ENCODE measurements around the gene MKS1. TPM values are rescaled to one million over a fixed set of nuclear protein-coding genes. Genes with fewer than 3 reads are reported as not detected.

Gene MKS1
- total and polyA plus RNA-seq, 2 experiments from 2014 or later, result 14.0 to 17.4 TPM

GRCh38 chr17:58204796-58205195, 14.3 kb downstream of the MKS1 start:
- Mint-ChIP-seq H3K27me3 (ENCODE audit: insufficient read depth, low read depth, poor library complexity) (peaks cover 10% of the 10 kb centered on the region), H3K27ac (no peak overlapping the region), H3K4me1 (no peaks in the 10 kb centered on the region; the same call in 2 of the 3 replicates), H3K4me3 (no peak overlapping the region), H3K9me3 (no peaks in the 10 kb centered on the region), H3K36me3 (ENCODE audit: low read depth) (peaks cover 8% of the 10 kb centered on the region)
- H3K4me1 ChIP-seq (ENCODE audit: insufficient read depth), result no peaks in the 10 kb centered on the region
- H3K79me2 ChIP-seq (replicated peaks; ENCODE audit: insufficient read depth), result no peaks in the 10 kb centered on the region
- DNase-seq (ENCODE audit: low spot score) (no peak), ATAC-seq (no peak)
- no peaks in the 10 kb centered on the region for H3K9me2 ChIP-seq (ENCODE audit: insufficient read depth)
- H3F3A ChIP-seq (replicated peaks; ENCODE audit: low read depth), result no peaks in the 10 kb centered on the region
- H3K4me2 ChIP-seq, result no peak overlapping the region
- no peak for TF ChIP-seq NANOG (IDR thresholded peaks at IDR 0.05; ENCODE audit: borderline replicate concordance)
- no peak for TF ChIP-seq EZH2 (IDR thresholded peaks at IDR 0.05; ENCODE audit: low read depth, unreplicated experiment)
- TF ChIP-seq ZNF114 (CRISPR knock-in tag; IDR thresholded peaks at IDR 0.05), result no peak
- TF ChIP-seq STAT1 (IDR thresholded peaks at IDR 0.05; ENCODE audit: unreplicated experiment), result no peak
- TF ChIP-seq, protein P1, sequence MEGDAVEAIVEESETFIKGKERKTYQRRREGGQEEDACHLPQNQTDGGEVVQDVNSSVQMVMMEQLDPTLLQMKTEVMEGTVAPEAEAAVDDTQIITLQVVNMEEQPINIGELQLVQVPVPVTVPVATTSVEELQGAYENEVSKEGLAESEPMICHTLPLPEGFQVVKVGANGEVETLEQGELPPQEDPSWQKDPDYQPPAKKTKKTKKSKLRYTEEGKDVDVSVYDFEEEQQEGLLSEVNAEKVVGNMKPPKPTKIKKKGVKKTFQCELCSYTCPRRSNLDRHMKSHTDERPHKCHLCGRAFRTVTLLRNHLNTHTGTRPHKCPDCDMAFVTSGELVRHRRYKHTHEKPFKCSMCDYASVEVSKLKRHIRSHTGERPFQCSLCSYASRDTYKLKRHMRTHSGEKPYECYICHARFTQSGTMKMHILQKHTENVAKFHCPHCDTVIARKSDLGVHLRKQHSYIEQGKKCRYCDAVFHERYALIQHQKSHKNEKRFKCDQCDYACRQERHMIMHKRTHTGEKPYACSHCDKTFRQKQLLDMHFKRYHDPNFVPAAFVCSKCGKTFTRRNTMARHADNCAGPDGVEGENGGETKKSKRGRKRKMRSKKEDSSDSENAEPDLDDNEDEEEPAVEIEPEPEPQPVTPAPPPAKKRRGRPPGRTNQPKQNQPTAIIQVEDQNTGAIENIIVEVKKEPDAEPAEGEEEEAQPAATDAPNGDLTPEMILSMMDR (conservative IDR thresholded peaks at IDR 0.05; ENCODE audit: low read depth in 2 of 2), result no peak
- TF ChIP-seq ZNF331 (CRISPR knock-in tag; IDR thresholded peaks at IDR 0.05; ENCODE audit: low read depth), result no peak
- TF ChIP-seq ZNF462 (CRISPR knock-in tag; IDR thresholded peaks at IDR 0.05), result no peak
- H3K36me3 ChIP-seq (ENCODE audit: insufficient read depth), result no peaks in the 10 kb centered on the region
- no peaks in the 10 kb centered on the region; the same call in 1 of the 2 replicates for H4K20me1 ChIP-seq (replicated peaks; ENCODE audit: insufficient read depth)
- 0 out of 2 replicates have a peak, but pooled peaks cover 3% of the 10 kb centered on the region for H3K27me3 ChIP-seq (ENCODE audit: insufficient read depth)
- no peak overlapping the region for H3K27ac ChIP-seq (ENCODE audit: low read depth)
- H3K4me3 ChIP-seq, result no peak overlapping the region
- no peak overlapping the region for H2AFZ ChIP-seq

Measured in GM23338 (cell line).